H9 (cell line): Measurements from ENCODE around the gene NTNG2. TPM values are rescaled to one million over a fixed set of nuclear protein-coding genes. Genes with fewer than 3 reads are reported as not detected.

Source experiments
- DNase-seq: peaks from one replicate; pipeline ENCODE4 v3.0.0-alpha.2; 2017
- H2AFZ ChIP-seq: one replicate; pipeline ENCODE4 v1.6.1; 2013; ENCODE audit warnings: mild to moderate bottlenecking, low read length, control low read depth, moderate library complexity
- H2AK5ac ChIP-seq: 2 replicates; pipeline ENCODE4 v1.6.1; 2013; ENCODE audit warnings: low read length, control low read depth, mixed read lengths; ENCODE audit not compliant: insufficient read length
- H2BK120ac ChIP-seq: one replicate; pipeline ENCODE4 v1.6.1; 2013; ENCODE audit warnings: low read depth, mild to moderate bottlenecking, low read length, control low read depth, inconsistent platforms; ENCODE audit not compliant: poor library complexity, severe bottlenecking
- H2BK12ac ChIP-seq: 2 replicates; pipeline ENCODE4 v1.6.1; 2013; ENCODE audit warnings: low read length, control low read depth, mixed read lengths, low read depth; ENCODE audit not compliant: insufficient read length
- H2BK15ac ChIP-seq: 2 replicates; pipeline ENCODE4 v1.6.1; 2013; ENCODE audit warnings: low read depth, low read length, control low read depth
- H2BK20ac ChIP-seq: one replicate; pipeline ENCODE4 v1.6.1; 2013; ENCODE audit warnings: low read depth, mild to moderate bottlenecking, low read length, control low read depth, inconsistent platforms; ENCODE audit not compliant: poor library complexity, severe bottlenecking
- H2BK5ac ChIP-seq: 2 replicates; pipeline ENCODE4 v1.6.1; 2013; ENCODE audit warnings: low read length, control low read depth, mixed read lengths; ENCODE audit not compliant: insufficient read length
- H3K14ac ChIP-seq: 2 replicates; pipeline ENCODE4 v1.6.1; 2013; ENCODE audit warnings: low read length, control low read depth; ENCODE audit not compliant: insufficient read depth
- H3K18ac ChIP-seq: 2 replicates; pipeline ENCODE4 v1.6.1; 2013; ENCODE audit warnings: low read depth, mild to moderate bottlenecking, mixed read lengths, low read length, control low read depth; ENCODE audit not compliant: insufficient read length
- H3K23ac ChIP-seq: 2 replicates; pipeline ENCODE4 v1.6.1; 2013; ENCODE audit warnings: low read length, control low read depth, mixed read lengths, low read depth; ENCODE audit not compliant: insufficient read length
- H3K23me2 ChIP-seq: 2 replicates; pipeline ENCODE4 v1.6.1; 2013; ENCODE audit warnings: low read depth, mild to moderate bottlenecking, mixed read lengths, low read length, control low read depth; ENCODE audit not compliant: insufficient read length, poor library complexity, severe bottlenecking
- H3K27ac ChIP-seq: 2 replicates; pipeline ENCODE4 v1.5.1; 2013; ENCODE audit warnings: low read length, control low read depth, mixed read lengths, low read depth; ENCODE audit not compliant: insufficient read length
- H3K27me3 ChIP-seq: 2 replicates; pipeline ENCODE4 v1.6.1; 2013; ENCODE audit warnings: low read length, control low read depth, inconsistent platforms; ENCODE audit not compliant: insufficient read depth
- H3K4ac ChIP-seq: 2 replicates; pipeline ENCODE4 v1.6.1; 2013; ENCODE audit warnings: low read depth, mild to moderate bottlenecking, control low read depth, inconsistent platforms, low read length, moderate library complexity
- H3K4me1 ChIP-seq: 2 replicates; pipeline ENCODE4 v1.6.1; 2013; ENCODE audit warnings: low read length, control low read depth, inconsistent platforms; ENCODE audit not compliant: insufficient read depth
- H3K4me2 ChIP-seq: 2 replicates; pipeline ENCODE4 v1.6.1; 2013; ENCODE audit warnings: low read length, control low read depth, mixed read lengths; ENCODE audit not compliant: insufficient read length, insufficient read depth
- H3K56ac ChIP-seq: 2 replicates; pipeline ENCODE4 v1.6.1; 2013; ENCODE audit warnings: low read depth, mild to moderate bottlenecking, mixed read lengths, low read length, control low read depth; ENCODE audit not compliant: insufficient read length
- H3K79me1 ChIP-seq: 2 replicates; pipeline ENCODE4 v1.6.1; 2013; ENCODE audit warnings: low read depth, mild to moderate bottlenecking, moderate library complexity, low read length, control low read depth, inconsistent platforms; ENCODE audit not compliant: insufficient read depth, poor library complexity, severe bottlenecking
- H3K79me2 ChIP-seq: 2 replicates; pipeline ENCODE4 v1.6.1; 2013; ENCODE audit warnings: low read length, control low read depth, inconsistent platforms; ENCODE audit not compliant: insufficient read depth
- H3K9ac ChIP-seq: 2 replicates; pipeline ENCODE4 v1.6.1; 2013; ENCODE audit warnings: low read length, control low read depth, mixed read lengths; ENCODE audit not compliant: insufficient read length; ENCODE audit errors: extremely low read depth
- H3K9me3 ChIP-seq: one replicate; pipeline ENCODE4 v1.6.1; 2013; ENCODE audit warnings: low read depth, low read length, inconsistent platforms; ENCODE audit not compliant: control insufficient read depth
- H3T11ph ChIP-seq: one replicate; pipeline ENCODE4 v1.6.1; 2013; ENCODE audit warnings: mild to moderate bottlenecking, low read length, control low read depth, inconsistent platforms
- H4K20me1 ChIP-seq: one replicate; pipeline ENCODE4 v1.6.1; 2013; ENCODE audit not compliant: control insufficient read depth, insufficient read length, insufficient read depth
- H4K5ac ChIP-seq: 2 replicates; pipeline ENCODE4 v1.6.1; 2013; ENCODE audit warnings: low read depth, mild to moderate bottlenecking, mixed read lengths, low read length, control low read depth; ENCODE audit not compliant: insufficient read length
- H4K8ac ChIP-seq: replicated peaks from 2 replicates; pipeline ENCODE4 v1.6.1; 2013; ENCODE audit warnings: low read length, control low read depth, mixed read lengths, low read depth; ENCODE audit not compliant: insufficient read length
- H4K91ac ChIP-seq: 2 replicates; pipeline ENCODE4 v1.6.1; 2013; ENCODE audit warnings: low read depth, mild to moderate bottlenecking, moderate library complexity, mixed read lengths, low read length, control low read depth; ENCODE audit not compliant: insufficient read length
- H3K27ac Mint-ChIP-seq, 3 experiments: 2 replicates in 2 of 3; 3 replicates in 1 of 3; pipeline ENCODE4 v1.8.0; 2020 to 2021; ENCODE audit warnings: mixed read lengths in 3 of 3, mild to moderate bottlenecking in 1 of 3, moderate library complexity in 1 of 3
- H3K27me3 Mint-ChIP-seq: 2 replicates; pipeline ENCODE4 v1.8.0; 2021; ENCODE audit warnings: low read depth, mild to moderate bottlenecking, moderate library complexity, mixed read lengths
- H3K36me3 Mint-ChIP-seq, 3 experiments: 2 replicates in 2 of 3; 3 replicates in 1 of 3; pipeline ENCODE4 v1.8.0; 2020 to 2021; ENCODE audit warnings: low read depth in 3 of 3, mixed read lengths in 3 of 3; ENCODE audit not compliant: insufficient read depth in 1 of 3
- H3K4me1 Mint-ChIP-seq, 2 experiments: 2 replicates each; pipeline ENCODE4 v1.8.0; 2020; ENCODE audit warnings: mixed read lengths in 2 of 2
- H3K4me3 Mint-ChIP-seq, 2 experiments: 2 replicates in 1 of 2; 3 replicates in 1 of 2; pipeline ENCODE4 v1.8.0; 2020 to 2021; ENCODE audit warnings: mild to moderate bottlenecking in 2 of 2, mixed read lengths in 2 of 2, moderate library complexity in 1 of 2
- H3K9me3 Mint-ChIP-seq, 2 experiments: 2 replicates in 1 of 2; 3 replicates in 1 of 2; pipeline ENCODE4 v1.8.0; 2020; ENCODE audit warnings: mild to moderate bottlenecking in 2 of 2, mixed read lengths in 2 of 2, moderate library complexity in 1 of 2
- CTCF ChIP-seq: fragments of 200-600 bp; sonication (generic); conservative IDR thresholded peaks from 3 replicates; pipeline ENCODE4 v1.8.0; 2021; ENCODE audit warnings: antibody characterized with exemption, mild to moderate bottlenecking
- WGBS: extraction: QIAGEN DNeasy Blood & Tissue Kit; methylation state at CpG from one replicate; pipeline ENCODE4 v1.1.7; 2013; ENCODE audit warnings: missing lambda C conversion rate, low lambda C conversion rate, mixed read lengths; ENCODE audit not compliant: insufficient read length; ENCODE audit errors: extremely low coverage; 5-methylcytosine and 5-hydroxymethylcytosine counted together
- total RNA-seq: library from RNA; stranded (reverse); gene quantifications from 2 replicates; pipeline ENCODE4 v1.2.1, GENCODE V29; 2021

Gene NTNG2
- total RNA-seq, 1 experiment from 2014 or later = 0.52 TPM

GRCh38 chr9:132204883-132205282 is 43.0 kb downstream of the NTNG2 start:
- no peak overlapping the region for H2BK15ac ChIP-seq
- no peaks in the 10 kb centered on the region for H3K4me1 ChIP-seq
- H3K79me2 ChIP-seq = no peaks in the 10 kb centered on the region
- H4K91ac ChIP-seq = no peak overlapping the region
- no peak overlapping the region for H2AK5ac ChIP-seq
- no peak overlapping the region for H2BK5ac ChIP-seq
- H3K18ac ChIP-seq = no peak overlapping the region
- H4K20me1 ChIP-seq = no peaks in the 10 kb centered on the region
- peaks cover 19% of the 10 kb centered on the region for H3K27me3 Mint-ChIP-seq
- no peak overlapping the region for H3K27ac ChIP-seq
- no peak for DNase-seq
- H3K9me3 ChIP-seq = no peaks in the 10 kb centered on the region
- H2BK20ac ChIP-seq = no peak overlapping the region
- no peak overlapping the region for H3K4me3 Mint-ChIP-seq
- no peak for TF ChIP-seq CTCF
- H2BK12ac ChIP-seq = no peak overlapping the region
- H3T11ph ChIP-seq = no peak overlapping the region
- no CpG with 5 or more reads among the region's 3 CpGs for WGBS
- H2AFZ ChIP-seq = no peak overlapping the region
- H3K79me1 ChIP-seq = no peaks in the 10 kb centered on the region
- no peak overlapping the region for H3K4me2 ChIP-seq
- peaks cover 3 to 4% of the 10 kb centered on the region in 2 experiments; a peak in 1 of 5 replicates for H3K9me3 Mint-ChIP-seq
- H3K4me1 Mint-ChIP-seq = peaks cover 10 to 19% of the 10 kb centered on the region in 2 experiments
- H3K27ac Mint-ChIP-seq = no peak overlapping the region; a peak in 1 of 7 replicates
- H3K56ac ChIP-seq = no peak overlapping the region
- H4K8ac ChIP-seq = no peak overlapping the region
- no peak overlapping the region for H2BK120ac ChIP-seq
- no peak overlapping the region for H3K23ac ChIP-seq
- no peaks in the 10 kb centered on the region for H3K23me2 ChIP-seq
- H3K14ac ChIP-seq = no peak overlapping the region
- H4K5ac ChIP-seq = no peak overlapping the region
- H3K9ac ChIP-seq = no peak overlapping the region
- no peak overlapping the region for H3K4ac ChIP-seq
- H3K36me3 Mint-ChIP-seq = no peaks in the 10 kb centered on the region; a peak in 1 of 7 replicates
- H3K27me3 ChIP-seq = no peaks in the 10 kb centered on the region
